HUES48 (cell line): Measurements from ENCODE around the gene SLC36A2.
A peak's percentile ranks its signal among the peaks of the same experiment; 100 is the strongest.

Source experiments
- H3K27ac ChIP-seq: one replicate; pipeline ENCODE4 v1.7.0; 2013; ENCODE audit warnings: low read depth, low read length, inconsistent platforms
- H3K27me3 ChIP-seq: 2 replicates; pipeline ENCODE4 v1.6.1; 2013; ENCODE audit warnings: mild to moderate bottlenecking, low read length; ENCODE audit not compliant: control insufficient read depth, insufficient read depth
- H3K36me3 ChIP-seq: 2 replicates; pipeline ENCODE4 v1.6.1; 2013; ENCODE audit warnings: low read length; ENCODE audit not compliant: control insufficient read depth, insufficient read depth
- H3K4me1 ChIP-seq: 2 replicates; pipeline ENCODE4 v1.6.1; 2013; ENCODE audit warnings: mild to moderate bottlenecking, low read length; ENCODE audit not compliant: control insufficient read depth, insufficient read depth
- H3K4me3 ChIP-seq: 2 replicates; pipeline ENCODE4 v1.5.1; 2013; ENCODE audit warnings: mild to moderate bottlenecking, low read depth, low read length
- H3K9ac ChIP-seq: 2 replicates; pipeline ENCODE4 v1.6.1; 2013; ENCODE audit warnings: mild to moderate bottlenecking, low read depth, low read length, moderate library complexity
- H3K9me3 ChIP-seq: 2 replicates; pipeline ENCODE4 v1.6.1; 2013; ENCODE audit warnings: low read length; ENCODE audit not compliant: control insufficient read depth, insufficient read depth

Gene SLC36A2

GRCh38 chr5:151303666-151304065, 43.7 kb downstream of the SLC36A2 start, which contains the start of gene SLC36A3:
Gene SLC36A3 (minus strand): TSS chr5:151303766. CDS start chr5:151303354, 412 bp downstream.
- Histone ChIP-seq H3K27ac (no peak within 1 kb of the TSS), H3K9ac (no peak within 1 kb of the TSS), H3K27me3 (no peaks in the 10 kb centered on the region), H3K4me3 (no peak within 1 kb of the TSS), H3K4me1 (no peaks in the 10 kb centered on the region), H3K9me3 (no peaks in the 10 kb centered on the region), H3K36me3 (no peaks in the 10 kb centered on the region)

DNA sequence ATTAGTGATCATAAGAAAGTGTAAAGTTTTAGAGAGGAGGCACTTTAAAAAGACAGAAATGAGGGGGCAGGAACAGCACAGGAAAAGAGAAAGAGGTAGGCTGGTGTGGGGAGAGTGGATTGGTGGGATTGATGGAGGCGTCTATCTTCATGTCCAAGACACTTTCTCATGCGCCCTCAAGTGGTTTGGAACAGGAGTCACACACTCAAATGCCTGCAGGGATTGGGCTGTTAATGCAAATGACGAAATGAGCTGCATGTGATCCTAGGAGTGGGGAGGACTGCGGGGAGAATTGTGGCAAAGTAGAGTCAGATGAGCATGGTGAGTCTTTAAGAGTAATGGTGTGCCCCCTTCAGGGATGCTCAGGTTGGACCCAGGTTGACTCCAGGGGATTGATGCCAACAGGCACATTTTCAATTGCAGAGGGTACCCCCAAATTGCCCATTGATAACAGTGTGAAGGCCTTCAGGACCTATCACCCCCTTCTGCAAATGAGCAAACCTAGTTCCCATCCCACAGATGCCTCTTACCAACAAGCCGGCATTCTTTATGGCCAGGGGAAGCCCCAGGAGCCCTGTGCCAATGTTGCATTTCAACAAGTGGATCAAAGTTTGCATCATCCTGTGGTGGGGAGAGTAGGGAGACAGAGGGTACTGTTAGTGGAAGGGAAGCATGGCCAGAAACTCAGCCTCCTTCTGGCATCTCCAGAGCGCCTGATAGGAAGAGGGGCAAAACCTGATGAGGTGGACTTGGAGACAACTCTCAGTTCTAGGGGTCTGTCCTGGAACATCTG, 49.1 kb downstream of the SLC36A2 start:
- Histone ChIP-seq H3K4me1 (no peaks in the 10 kb centered on the region), H3K4me3 (no peak overlapping the region), H3K27ac (no peak overlapping the region), H3K27me3 (no peaks in the 10 kb centered on the region), H3K9me3 (no peaks in the 10 kb centered on the region), H3K36me3 (no peaks in the 10 kb centered on the region), H3K9ac (no peak overlapping the region)

- no peak overlapping the region for H3K9ac ChIP-seq
- H3K27ac ChIP-seq, result no peak overlapping the region
- H3K4me3 ChIP-seq, result no peak overlapping the region
- no peaks in the 10 kb centered on the region for H3K36me3 ChIP-seq
- no peaks in the 10 kb centered on the region for H3K9me3 ChIP-seq
- no peaks in the 10 kb centered on the region for H3K27me3 ChIP-seq
- no peaks in the 10 kb centered on the region for H3K4me1 ChIP-seq
These were observed 50.4 kb downstream of the SLC36A2 start for GRCh38 chr5:151296974-151297373.

- Histone ChIP-seq H3K27ac (no peak overlapping the region), H3K9me3 (no peaks in the 10 kb centered on the region), H3K4me1 (no peaks in the 10 kb centered on the region), H3K27me3 (no peaks in the 10 kb centered on the region), H3K9ac (no peak overlapping the region), H3K4me3 (no peak overlapping the region), H3K36me3 (no peaks in the 10 kb centered on the region)
These were observed 50.9 kb downstream of the SLC36A2 start for GRCh38 chr5:151296478-151296830.

DNA sequence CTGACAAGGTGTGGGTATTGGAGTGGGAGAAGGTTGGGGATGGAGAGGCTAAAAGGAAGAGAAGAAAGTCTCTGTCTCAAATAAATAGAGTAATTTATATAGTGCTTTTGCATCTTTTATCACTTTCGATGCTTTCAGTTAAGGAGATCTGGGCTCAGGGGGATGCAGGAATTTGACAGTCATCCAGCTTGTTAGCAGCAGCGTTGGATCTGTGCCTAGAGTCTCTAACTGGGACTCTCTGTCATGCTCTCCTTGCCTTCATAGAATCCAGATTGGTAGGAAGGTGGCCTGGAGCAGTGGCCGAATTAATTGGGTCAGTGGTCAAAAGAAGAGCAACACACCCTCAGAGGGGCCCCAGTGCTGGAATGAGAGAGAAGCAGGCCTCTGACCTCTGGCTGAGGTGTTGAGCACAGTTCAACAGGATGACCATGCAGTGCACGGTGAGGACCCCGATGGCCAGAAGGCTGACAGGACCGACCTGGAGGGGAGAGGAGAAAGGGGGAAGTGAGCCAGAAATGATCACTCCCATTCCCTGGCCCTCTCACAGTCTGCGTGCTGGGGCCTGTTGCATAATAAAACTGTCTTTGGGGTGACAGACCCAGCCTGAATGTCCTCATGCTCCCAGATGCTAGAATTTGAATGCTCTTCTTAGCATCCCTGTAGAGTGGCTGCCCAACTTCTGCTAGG, 51.4 kb downstream of the SLC36A2 start:
- H3K4me1 ChIP-seq, result no peaks in the 10 kb centered on the region
- no peaks in the 10 kb centered on the region for H3K9me3 ChIP-seq
- no peaks in the 10 kb centered on the region for H3K27me3 ChIP-seq
- H3K36me3 ChIP-seq, result no peaks in the 10 kb centered on the region
- no peak overlapping the region for H3K4me3 ChIP-seq
- no peak overlapping the region for H3K27ac ChIP-seq
- no peak overlapping the region for H3K9ac ChIP-seq

GRCh38 chr5:151295138-151295537, 52.2 kb downstream of the SLC36A2 start:
- no peak overlapping the region for H3K27ac ChIP-seq
- H3K27me3 ChIP-seq, result no peaks in the 10 kb centered on the region
- no peaks in the 10 kb centered on the region for H3K9me3 ChIP-seq
- H3K4me3 ChIP-seq, result no peak overlapping the region
- H3K4me1 ChIP-seq, result no peaks in the 10 kb centered on the region
- H3K9ac ChIP-seq, result no peak overlapping the region
- no peaks in the 10 kb centered on the region for H3K36me3 ChIP-seq

GRCh38 chr5:151293624-151294023, 53.7 kb downstream of the SLC36A2 start:
- Histone ChIP-seq H3K27ac (no peak overlapping the region), H3K9ac (no peak overlapping the region), H3K4me1 (no peaks in the 10 kb centered on the region), H3K4me3 (no peak overlapping the region), H3K27me3 (no peaks in the 10 kb centered on the region), H3K36me3 (no peaks in the 10 kb centered on the region), H3K9me3 (no peaks in the 10 kb centered on the region)

GRCh38 chr5:151288180-151288579, 59.2 kb downstream of the SLC36A2 start:
- Histone ChIP-seq H3K4me3 (no peak overlapping the region), H3K27ac (peak overlapping the region; percentile 31), H3K27me3 (no peaks in the 10 kb centered on the region), H3K9me3 (no peaks in the 10 kb centered on the region), H3K36me3 (no peaks in the 10 kb centered on the region), H3K9ac (no peak overlapping the region), H3K4me1 (peaks cover 6% of the 10 kb centered on the region)

- Histone ChIP-seq H3K9me3 (no peaks in the 10 kb centered on the region), H3K27ac (no peak overlapping the region), H3K36me3 (no peaks in the 10 kb centered on the region), H3K4me3 (no peak overlapping the region), H3K9ac (no peak overlapping the region), H3K4me1 (peaks cover 6% of the 10 kb centered on the region), H3K27me3 (no peaks in the 10 kb centered on the region)
These were observed 61.1 kb downstream of the SLC36A2 start for GRCh38 chr5:151286246-151286645.

DNA sequence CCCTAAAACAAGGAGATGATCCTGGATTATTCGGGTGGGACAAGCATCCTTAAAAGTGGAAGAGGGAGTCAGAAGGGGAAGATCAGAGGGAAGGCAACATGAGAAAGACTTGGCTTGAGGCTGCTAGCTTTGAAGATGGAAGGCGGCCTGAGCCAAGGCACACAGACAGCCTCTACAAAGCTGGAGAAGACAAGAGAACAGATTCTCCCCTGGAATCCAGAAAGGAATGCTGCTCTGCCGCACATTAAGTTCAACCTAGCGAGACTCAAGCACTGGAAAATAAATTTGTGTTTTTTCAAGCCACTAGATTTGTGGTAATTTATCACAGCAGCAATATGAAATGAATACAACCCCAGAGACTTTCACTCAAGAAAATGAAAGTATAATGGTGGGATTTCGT, 61.7 kb downstream of the SLC36A2 start:
- Histone ChIP-seq H3K27ac (no peak overlapping the region), H3K9me3 (no peaks in the 10 kb centered on the region), H3K36me3 (no peaks in the 10 kb centered on the region), H3K4me3 (no peak overlapping the region), H3K27me3 (no peaks in the 10 kb centered on the region), H3K9ac (no peak overlapping the region), H3K4me1 (peaks cover 6% of the 10 kb centered on the region)

DNA sequence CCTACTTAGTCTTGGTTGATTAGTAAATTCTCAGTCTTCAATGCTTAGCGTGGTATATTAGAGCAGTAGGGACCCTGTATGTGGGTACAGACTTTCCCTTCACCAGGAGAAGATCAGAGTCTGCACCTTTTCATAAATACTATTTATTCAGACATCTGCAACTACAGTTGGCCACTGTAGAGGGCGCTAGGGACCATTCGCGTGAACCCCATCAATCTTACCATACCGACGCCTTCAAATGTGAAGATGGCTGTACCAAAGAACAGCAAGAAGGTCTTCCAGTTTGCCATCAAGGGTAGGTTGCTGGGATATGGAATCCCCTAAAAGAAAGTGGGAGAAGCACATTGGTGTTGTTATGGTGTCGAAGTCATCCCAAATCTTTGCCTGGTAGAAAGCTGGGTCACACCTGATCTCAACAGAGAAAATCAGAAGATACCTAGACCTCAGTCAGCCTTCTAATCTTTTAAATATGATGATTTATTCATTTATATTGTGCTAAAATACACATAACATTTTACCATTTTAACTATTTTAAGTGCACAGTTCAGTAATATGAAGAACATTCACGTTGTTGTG, 62.9 kb downstream of the SLC36A2 start:
- Histone ChIP-seq H3K9me3 (no peaks in the 10 kb centered on the region), H3K4me3 (no peak overlapping the region), H3K4me1 (peaks cover 6% of the 10 kb centered on the region), H3K27ac (no peak overlapping the region), H3K9ac (no peak overlapping the region), H3K36me3 (no peaks in the 10 kb centered on the region), H3K27me3 (no peaks in the 10 kb centered on the region)
